AG09319 (cell line): Measurements from ENCODE around the gene WDR6.
A peak's percentile ranks its signal among the peaks of the same experiment; 100 is the strongest.
"Not testable (repeated sequence)": the region's sequence is repeated elsewhere in the genome, so short reads cannot be mapped to it uniquely, and the experiment has no call there.

Experiments used
- DNase-seq: peaks from one replicate; pipeline ENCODE4 v3.0.0-alpha.2; 2010; ENCODE audit warnings: low read depth; ENCODE audit errors: extremely low read depth
- TF ChIP-seq, protein P1 (sequence below): IDR thresholded peaks from 2 replicates; pipeline ENCODE4 v1.5.1; 2011; ENCODE audit warnings: low read depth, mild to moderate bottlenecking, inconsistent platforms, low read length, moderate library complexity

The WDR6 gene

DNA sequence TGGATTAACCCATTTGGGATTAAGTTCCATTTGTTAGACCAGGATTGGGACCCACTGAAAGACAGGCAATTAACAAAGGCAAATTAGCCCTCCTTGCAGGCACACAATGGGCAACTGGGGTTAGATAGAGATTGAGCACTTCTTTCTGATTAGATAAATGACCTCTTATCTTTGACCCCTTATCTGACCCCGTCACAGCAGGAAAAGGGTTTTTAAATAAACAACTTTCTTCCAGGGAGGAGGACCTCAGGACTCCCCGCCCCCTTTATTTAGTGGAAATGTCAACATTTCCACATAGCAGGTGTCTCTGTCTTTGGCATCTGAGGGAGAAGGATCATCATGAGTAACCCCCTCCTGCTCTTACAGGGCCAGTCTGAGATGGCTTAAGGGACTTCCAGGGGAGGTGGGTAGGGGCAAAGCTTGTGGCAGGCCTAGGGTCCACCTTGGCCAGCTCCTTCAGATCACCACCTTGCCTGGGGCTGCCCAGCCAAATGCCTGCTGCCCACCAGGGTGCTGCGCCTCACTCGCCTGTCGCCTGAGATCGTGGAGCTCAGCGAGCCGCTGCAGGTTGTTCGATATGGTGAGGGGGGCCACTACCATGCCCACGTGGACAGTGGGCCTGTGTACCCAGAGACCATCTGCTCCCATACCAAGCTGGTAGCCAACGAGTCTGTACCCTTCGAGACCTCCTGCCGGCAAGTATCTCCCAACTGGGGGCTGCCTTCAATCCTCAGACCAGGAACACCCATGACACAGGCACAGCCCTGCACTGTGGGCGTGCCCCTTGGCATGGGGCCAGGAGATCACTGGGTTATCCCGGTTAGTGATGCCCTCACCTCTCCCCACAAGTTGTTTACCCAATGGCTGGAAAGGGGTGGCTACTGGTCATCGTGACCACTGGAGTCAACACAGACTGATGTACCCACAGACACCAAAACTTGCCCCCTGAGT lies 2.6 kb upstream of the WDR6 start:
- TF ChIP-seq, protein P1, sequence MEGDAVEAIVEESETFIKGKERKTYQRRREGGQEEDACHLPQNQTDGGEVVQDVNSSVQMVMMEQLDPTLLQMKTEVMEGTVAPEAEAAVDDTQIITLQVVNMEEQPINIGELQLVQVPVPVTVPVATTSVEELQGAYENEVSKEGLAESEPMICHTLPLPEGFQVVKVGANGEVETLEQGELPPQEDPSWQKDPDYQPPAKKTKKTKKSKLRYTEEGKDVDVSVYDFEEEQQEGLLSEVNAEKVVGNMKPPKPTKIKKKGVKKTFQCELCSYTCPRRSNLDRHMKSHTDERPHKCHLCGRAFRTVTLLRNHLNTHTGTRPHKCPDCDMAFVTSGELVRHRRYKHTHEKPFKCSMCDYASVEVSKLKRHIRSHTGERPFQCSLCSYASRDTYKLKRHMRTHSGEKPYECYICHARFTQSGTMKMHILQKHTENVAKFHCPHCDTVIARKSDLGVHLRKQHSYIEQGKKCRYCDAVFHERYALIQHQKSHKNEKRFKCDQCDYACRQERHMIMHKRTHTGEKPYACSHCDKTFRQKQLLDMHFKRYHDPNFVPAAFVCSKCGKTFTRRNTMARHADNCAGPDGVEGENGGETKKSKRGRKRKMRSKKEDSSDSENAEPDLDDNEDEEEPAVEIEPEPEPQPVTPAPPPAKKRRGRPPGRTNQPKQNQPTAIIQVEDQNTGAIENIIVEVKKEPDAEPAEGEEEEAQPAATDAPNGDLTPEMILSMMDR: no peak
- no peak for DNase-seq

DNA sequence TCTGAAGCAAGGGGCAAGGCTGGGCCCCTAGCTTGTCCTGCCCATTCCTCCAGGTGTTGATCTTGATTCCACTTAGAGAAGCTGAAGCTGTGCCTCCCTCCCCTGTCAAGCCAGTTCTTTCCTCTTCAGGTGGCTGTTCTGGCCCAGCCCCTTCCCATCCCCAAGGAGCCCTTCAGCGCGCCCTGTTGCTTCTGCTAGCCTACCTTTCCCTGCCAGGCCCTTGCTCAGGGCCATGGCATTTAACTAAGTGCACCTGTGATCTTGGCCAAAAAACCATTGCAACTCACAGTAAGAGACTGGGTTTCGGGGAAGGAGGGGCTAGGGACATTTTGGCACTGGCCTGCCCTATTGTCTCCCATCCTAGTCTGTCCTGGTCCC lies 1.9 kb upstream of the WDR6 start:
- TF ChIP-seq, protein P1: no peak
- no peak for DNase-seq

DNA sequence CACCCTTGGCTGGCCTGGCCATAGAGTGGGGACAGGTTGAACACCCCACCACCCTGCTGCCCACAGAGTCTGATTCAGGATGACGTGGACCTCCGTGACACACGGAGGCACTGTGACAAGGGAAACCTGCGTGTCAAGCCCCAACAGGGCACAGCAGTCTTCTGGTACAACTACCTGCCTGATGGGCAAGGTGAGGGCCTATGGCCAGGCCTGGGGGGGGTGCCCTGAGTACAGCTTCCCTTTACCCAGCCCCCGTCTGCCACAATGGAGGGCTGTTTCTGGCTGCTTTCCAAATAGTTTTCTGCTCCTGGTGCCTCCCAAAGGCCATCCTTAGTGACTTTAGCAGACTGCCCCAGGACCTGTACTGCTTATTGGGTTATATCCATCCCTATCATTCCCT lies 1.2 kb upstream of the WDR6 start:
- DNase-seq: no peak

DNA sequence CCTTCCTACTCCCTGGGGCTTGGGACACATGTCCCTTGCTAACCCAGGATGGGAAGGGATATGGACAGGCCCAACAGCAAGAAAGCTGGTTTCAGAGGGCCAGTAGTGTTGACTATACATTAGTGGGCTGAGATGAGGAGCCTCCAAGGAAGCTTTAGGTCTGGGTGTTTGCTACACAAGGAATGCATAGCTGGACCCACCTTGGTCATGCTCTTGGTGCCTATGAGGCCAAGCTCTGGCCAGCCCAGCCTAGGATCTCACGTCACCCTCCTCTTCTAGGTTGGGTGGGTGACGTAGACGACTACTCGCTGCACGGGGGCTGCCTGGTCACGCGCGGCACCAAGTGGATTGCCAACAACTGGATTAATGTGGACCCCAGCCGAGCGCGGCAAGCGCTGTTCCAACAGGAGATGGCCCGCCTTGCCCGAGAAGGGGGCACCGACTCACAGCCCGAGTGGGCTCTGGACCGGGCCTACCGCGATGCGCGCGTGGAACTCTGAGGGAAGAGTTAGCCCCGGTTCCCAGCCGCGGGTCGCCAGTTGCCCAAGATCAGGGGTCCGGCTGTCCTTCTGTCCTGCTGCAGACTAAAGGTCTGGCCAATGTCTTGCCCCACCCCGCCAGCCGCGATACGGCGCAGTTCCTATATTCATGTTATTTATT lies 653 bp upstream of the WDR6 start:
- DNase-seq: no peak
- TF ChIP-seq, protein P1: no peak

More for the DNA sequence above, 1.2 kb upstream of the WDR6 start:
- TF ChIP-seq, protein P1: no peak

DNA sequence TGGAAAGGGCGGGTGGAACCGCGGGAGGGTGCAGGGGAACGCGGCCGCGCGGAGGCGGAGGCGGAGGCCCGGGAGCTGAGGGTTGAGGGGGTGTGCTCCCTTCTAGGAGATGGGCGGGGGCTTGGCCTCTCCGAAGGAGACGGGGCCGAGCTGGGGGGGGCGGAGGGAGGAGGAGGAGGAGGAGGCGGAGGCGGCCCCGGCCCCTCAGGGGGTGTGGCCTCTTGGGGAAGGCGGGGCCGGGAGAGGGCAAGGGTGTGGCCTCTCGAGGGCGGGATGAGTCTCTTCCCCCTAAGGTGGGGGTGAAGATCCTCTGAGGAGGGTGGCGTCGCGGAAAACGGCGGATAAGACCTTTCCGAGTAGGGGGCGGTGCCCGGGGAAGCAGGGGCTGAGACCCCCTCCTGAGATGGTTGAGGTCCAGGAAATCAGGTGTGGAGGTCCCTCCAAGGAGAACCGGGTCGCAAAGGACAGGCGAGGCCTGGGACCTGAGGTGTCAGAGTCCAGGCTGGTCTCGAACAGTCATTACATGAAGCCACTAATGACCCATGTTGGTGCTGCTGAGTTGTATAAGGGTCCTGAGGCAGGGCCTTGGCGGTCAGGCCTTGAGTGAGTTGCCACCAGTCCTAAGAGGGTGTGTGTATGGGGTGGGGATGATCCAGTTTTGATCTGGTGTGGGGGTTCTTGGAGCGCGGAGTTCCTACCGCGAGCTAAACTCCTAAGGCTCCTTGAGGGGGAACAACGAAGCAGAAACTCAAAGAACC lies 759 bp downstream of the WDR6 start:
- DNase-seq: peak; percentile 82
- TF ChIP-seq, protein P1: no peak

DNA sequence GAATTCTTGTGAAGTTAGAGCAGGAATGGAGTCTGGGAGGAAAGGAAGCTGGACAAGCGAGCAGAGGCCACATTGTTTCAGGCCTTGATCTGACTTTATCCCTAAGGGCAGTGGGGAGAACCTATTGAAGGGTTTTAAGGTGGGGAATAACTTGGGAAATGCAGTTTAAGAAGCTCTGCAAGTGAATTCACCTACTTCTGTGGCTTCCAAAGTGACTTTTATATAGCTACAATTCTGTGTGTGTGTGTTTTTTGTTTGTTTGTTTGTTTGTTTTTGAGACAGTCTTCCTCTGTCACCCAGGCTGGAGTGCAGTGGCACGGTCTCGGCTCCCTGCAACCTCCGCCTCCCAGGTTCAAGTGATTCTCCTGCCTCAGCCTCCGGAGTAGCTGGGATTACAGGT lies 1.4 kb downstream of the WDR6 start:
- not testable (repeated sequence) for DNase-seq

DNA sequence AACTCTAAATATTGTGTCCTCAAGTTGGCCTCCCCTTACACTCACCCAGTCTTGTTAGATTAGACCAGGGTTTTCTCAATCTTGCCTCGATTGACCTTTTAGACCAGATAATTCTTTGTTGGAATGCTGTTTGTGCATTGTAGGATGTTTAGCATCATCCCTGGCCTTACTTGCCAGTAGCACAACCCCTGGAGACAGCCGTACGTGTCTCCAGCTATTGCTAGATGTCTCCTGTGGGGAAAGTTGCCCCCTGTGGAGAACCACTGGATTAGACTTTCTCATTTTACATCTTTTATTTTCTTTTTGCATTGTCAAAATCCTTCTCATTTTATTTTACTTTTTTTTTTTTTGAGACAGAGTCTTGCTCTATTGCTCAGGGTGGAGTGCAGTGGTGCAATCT lies 2.2 kb downstream of the WDR6 start:
- TF ChIP-seq, protein P1: no peak
- DNase-seq: no peak
